ENCODE data around the gene BABAM2. TPM values are rescaled to one million over a fixed set of nuclear protein-coding genes. Genes with fewer than 3 reads are reported as not detected.

The BABAM2 gene
- total RNA-seq, 1 experiment from 2014 or later: 27.1 TPM

- H4K20me1 ChIP-seq (ENCODE audit: control insufficient read depth, insufficient read depth, insufficient read length): no peaks in the 10 kb centered on the region
- no peaks in the 10 kb centered on the region for H3K27me3 ChIP-seq (ENCODE audit: insufficient read depth, low read length)
- H3K79me2 ChIP-seq (ENCODE audit: insufficient read depth, low read length): no peaks in the 10 kb centered on the region
- H3K14ac ChIP-seq (ENCODE audit: insufficient read depth, low read length): no peak overlapping the region
- no peak overlapping the region for H3K4me2 ChIP-seq (ENCODE audit: insufficient read depth, insufficient read length, low read length)
- Mint-ChIP-seq H3K27ac (no peak overlapping the region), H3K27me3 (ENCODE audit: low read depth) (no peaks in the 10 kb centered on the region), H3K4me3 (no peak overlapping the region), H3K4me1 (no peaks in the 10 kb centered on the region), H3K9me3 (no peaks in the 10 kb centered on the region), H3K36me3 (ENCODE audit: insufficient read depth in 1 of 3, low read depth in 3 of 3) (no peaks in the 10 kb centered on the region)
- no peaks in the 10 kb centered on the region for H3K23me2 ChIP-seq (ENCODE audit: insufficient read length, low read depth, low read length, poor library complexity, severe bottlenecking)
- no peak overlapping the region for H2AK5ac ChIP-seq (ENCODE audit: insufficient read length, low read length)
- WGBS (ENCODE audit: extremely low coverage, insufficient read length, low lambda C conversion rate): no CpG with 5 or more reads among the region's 5 CpGs
- H3K4me1 ChIP-seq (ENCODE audit: insufficient read depth, low read length): no peaks in the 10 kb centered on the region
- H3K18ac ChIP-seq (ENCODE audit: insufficient read length, low read depth, low read length): no peak overlapping the region
- H2AFZ ChIP-seq (ENCODE audit: low read length): no peak overlapping the region
- no peak overlapping the region for H3K9ac ChIP-seq (ENCODE audit: extremely low read depth, insufficient read length, low read length)
- no peak overlapping the region for H2BK5ac ChIP-seq (ENCODE audit: insufficient read length, low read length)
- H3K23ac ChIP-seq (ENCODE audit: insufficient read length, low read depth, low read length): no peak overlapping the region
- TF ChIP-seq, protein P1, sequence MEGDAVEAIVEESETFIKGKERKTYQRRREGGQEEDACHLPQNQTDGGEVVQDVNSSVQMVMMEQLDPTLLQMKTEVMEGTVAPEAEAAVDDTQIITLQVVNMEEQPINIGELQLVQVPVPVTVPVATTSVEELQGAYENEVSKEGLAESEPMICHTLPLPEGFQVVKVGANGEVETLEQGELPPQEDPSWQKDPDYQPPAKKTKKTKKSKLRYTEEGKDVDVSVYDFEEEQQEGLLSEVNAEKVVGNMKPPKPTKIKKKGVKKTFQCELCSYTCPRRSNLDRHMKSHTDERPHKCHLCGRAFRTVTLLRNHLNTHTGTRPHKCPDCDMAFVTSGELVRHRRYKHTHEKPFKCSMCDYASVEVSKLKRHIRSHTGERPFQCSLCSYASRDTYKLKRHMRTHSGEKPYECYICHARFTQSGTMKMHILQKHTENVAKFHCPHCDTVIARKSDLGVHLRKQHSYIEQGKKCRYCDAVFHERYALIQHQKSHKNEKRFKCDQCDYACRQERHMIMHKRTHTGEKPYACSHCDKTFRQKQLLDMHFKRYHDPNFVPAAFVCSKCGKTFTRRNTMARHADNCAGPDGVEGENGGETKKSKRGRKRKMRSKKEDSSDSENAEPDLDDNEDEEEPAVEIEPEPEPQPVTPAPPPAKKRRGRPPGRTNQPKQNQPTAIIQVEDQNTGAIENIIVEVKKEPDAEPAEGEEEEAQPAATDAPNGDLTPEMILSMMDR (conservative IDR thresholded peaks at IDR 0.05): no peak
- H3K79me1 ChIP-seq (ENCODE audit: insufficient read depth, low read depth, low read length, poor library complexity, severe bottlenecking): no peaks in the 10 kb centered on the region
- no peak overlapping the region for H4K5ac ChIP-seq (ENCODE audit: insufficient read length, low read depth, low read length)
- H2BK12ac ChIP-seq (ENCODE audit: insufficient read length, low read depth, low read length): no peak overlapping the region
- no peak overlapping the region for H3K27ac ChIP-seq (ENCODE audit: insufficient read length, low read depth, low read length)
- H4K8ac ChIP-seq (replicated peaks; ENCODE audit: insufficient read length, low read depth, low read length): no peak overlapping the region
- no peak overlapping the region for H3K4ac ChIP-seq (ENCODE audit: low read depth, low read length)
- no peak overlapping the region for H2BK15ac ChIP-seq (ENCODE audit: low read depth, low read length)
- H2BK120ac ChIP-seq (ENCODE audit: low read depth, low read length, poor library complexity, severe bottlenecking): no peak overlapping the region
- no peak overlapping the region for H4K91ac ChIP-seq (ENCODE audit: insufficient read length, low read depth, low read length)
- no peak overlapping the region for H3T11ph ChIP-seq (ENCODE audit: low read length)
- no peaks in the 10 kb centered on the region for H3K9me3 ChIP-seq (ENCODE audit: control insufficient read depth, low read depth, low read length)
- no peak for DNase-seq
- H3K56ac ChIP-seq (ENCODE audit: insufficient read length, low read depth, low read length): no peak overlapping the region
- no peak overlapping the region for H2BK20ac ChIP-seq (ENCODE audit: low read depth, low read length, poor library complexity, severe bottlenecking)
Observed at GRCh38 chr2:28071221-28071620, 180.7 kb downstream of the BABAM2 start.

Data from H9 (cell line).